HG03520 (cell line): Measurements from ENCODE around the gene HOXA13.

Source experiments
- ATAC-seq: cut with Tn5 transposase; IDR thresholded peaks from one replicate; pipeline ENCODE4 v1.9.1; 2021; ENCODE audit warnings: mild to moderate bottlenecking, moderate library complexity; ENCODE audit not compliant: unreplicated experiment

HOXA13 gene

DNA sequence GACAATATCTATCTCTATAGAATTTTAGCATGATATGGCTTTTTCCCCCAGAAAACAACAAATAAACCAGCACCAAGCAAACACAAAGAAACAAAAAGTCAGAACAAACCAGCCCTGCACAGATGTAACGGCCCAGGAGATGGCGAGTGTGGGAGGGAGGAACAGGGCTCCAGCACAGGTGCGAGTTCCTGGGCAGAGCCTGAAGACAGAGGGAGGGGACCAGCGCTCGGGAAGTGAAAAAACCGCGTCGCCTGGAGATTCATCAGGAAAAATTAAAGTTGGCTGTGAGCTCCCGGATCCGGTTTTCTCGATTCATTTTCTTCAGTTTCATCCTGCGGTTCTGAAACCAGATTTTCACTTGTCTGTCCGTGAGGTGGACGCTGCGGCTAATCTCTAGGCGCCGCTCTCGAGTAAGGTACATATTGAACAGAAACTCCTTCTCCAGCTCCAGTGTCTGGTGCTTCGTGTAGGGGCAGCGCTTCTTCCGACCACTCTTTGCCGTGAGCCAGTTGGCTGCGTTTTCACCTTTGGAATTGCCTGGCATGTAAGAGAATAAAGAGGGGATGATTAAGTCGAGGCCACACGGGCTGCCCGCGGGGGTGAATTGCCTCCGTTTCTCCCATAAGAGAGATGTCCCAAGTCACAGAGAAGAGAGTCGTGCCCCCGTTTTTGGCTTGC lies 28.1 kb downstream of the HOXA13 start:
- no peak for ATAC-seq

- ATAC-seq, result no peak
Measured at GRCh38 chr7:27171325-27171636, 28.6 kb downstream of the HOXA13 start.

GRCh38 chr7:27170426-27171324 lies 29.2 kb downstream of the HOXA13 start:
- no peak for ATAC-seq

DNA sequence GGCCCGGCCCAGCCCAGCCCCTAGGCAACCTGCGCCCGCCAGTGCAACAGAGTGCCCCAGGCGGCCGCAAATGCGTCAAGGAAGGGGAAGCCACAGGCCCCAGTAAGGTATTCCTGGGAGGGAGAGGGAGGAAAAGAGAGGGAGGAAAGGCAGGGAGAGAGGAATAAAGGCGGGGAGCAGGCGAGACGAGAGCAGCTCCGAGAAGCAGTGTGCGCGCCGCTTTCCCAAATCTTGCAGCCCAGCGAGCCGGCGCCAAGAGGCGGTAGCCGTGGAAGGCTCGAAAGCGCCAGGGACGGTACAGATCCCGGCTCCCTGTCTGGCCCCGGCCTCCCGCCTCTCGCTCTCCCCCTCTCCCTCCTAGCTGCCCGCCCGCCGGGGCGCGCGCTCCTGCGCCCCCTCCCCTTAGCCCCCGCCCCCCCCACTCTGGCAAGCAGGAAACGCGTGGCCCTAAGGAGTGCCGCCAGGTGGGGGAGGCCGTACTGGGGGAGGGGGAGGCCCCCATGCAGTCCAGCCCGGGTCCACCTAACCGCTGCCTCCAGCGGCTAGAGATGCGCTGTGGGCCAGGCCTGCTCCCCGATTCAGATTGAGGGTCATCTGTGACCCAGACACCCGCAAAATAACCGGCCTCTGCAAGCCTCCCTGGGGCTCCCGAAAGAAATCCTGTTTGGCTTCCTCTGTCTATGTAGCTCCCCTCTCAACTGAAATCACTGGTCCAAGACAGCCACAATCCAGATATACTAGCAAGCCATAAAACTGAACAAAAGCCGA lies 30.0 kb downstream of the HOXA13 start:
- ATAC-seq, result no peak

DNA sequence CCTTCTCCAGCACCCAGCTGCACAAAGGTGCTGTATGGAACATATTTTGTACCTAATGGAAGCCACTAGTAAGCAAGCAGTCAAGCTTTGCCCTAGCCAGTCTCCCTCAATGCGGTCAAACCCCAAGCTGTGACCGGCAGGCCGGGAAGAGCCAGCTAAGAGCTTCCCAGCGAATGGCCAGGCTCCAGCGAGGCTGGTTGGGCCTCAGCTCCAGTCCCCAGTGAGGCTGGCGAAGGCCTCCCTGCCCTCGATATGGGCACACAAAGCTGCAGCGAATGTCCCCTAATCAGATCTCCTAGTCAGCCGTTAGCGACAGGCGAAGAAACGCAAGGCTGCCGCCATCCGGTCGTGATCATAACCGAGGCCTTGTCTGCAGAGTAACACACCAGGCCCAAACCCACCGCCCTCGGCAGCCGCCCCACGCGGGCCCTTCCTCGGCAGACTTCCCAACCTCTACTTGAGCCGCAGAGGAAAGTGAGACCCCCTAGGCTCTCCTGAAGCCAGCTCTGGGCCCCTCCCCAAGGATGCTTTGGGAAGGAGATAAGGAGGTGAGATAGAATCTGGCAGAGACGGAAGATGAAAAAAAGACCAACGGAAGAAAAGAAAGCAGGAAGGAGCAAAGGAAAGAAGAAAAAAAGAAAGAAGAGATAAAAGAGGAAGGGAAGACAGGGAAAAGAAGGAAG lies 31.5 kb downstream of the HOXA13 start:
- ATAC-seq, result no peak

GRCh38 chr7:27167916-27168264 lies 32.0 kb downstream of the HOXA13 start:
- ATAC-seq, result no peak

DNA sequence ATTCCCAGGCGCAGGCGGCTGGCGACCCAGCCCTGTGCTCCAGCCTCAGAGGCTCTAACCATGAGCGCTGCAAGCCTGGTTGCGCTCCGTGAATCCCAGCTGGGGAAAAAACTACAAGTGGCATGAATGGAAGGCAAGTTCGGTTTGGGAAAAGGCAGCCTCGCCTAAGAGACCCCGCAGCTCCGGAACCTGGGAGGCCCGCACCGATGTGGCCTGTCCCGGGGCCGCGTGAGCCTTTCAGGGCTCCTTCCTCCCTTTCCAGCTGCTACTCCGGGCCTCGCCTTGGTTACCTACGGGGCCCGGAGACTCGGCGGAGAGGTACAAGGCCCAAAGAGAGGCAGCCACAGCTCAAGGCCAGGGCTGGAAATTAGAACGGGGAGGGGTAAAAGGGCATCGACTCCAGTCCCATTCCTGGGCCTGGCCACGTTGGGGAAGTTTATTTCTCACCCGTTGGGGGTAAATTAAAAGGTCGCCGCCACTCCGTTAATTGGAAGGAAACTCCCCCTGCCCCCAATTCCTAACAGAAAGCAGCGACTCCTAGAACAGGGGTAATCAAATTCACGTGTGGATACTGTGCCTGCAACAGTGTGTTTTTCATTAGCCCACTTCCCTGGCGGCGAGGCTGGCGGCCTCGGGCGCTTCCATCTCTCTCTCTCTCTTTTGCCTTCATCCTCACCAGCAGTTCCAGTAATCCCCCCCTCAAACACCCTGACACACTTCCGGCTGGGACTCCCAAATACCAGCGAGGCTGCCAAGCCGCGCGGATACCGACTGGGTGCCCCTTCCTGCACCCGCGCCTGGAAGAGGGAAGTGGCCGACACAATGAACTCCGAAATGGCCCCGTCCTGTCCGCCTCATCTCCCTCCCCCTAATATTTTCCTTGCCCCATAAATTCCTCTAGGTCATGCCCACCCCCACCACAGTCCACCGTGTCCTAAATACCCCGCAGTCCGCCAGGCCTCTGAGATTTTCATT lies 33.1 kb downstream of the HOXA13 start:
- no peak for ATAC-seq

GRCh38 chr7:27165996-27166530 lies 33.8 kb downstream of the HOXA13 start:
- no peak for ATAC-seq

- ATAC-seq, result no peak
Measured at GRCh38 chr7:27165089-27165995, 34.5 kb downstream of the HOXA13 start, which contains the start of gene HOXA9. Gene HOXA9 (minus strand): TSS chr7:27165537. CDS start chr7:27165457, 80 bp downstream.

- ATAC-seq, result no peak
Measured at GRCh38 chr7:27164367-27165088, 35.4 kb downstream of the HOXA13 start.

GRCh38 chr7:27164045-27164366 lies 35.9 kb downstream of the HOXA13 start:
- no peak for ATAC-seq

- no peak for ATAC-seq
Measured at GRCh38 chr7:27163288-27164044, 36.4 kb downstream of the HOXA13 start.

GRCh38 chr7:27162561-27163287 lies 37.2 kb downstream of the HOXA13 start:
- ATAC-seq, result no peak

GRCh38 chr7:27161721-27162560 lies 38.0 kb downstream of the HOXA13 start:
- ATAC-seq, result no peak

GRCh38 chr7:27161214-27161720 lies 38.6 kb downstream of the HOXA13 start:
- no peak for ATAC-seq
